ENCODE results near the gene AACS.
A peak's percentile ranks its signal among the peaks of the same experiment; 100 is the strongest.
"Not testable (repeated sequence)": the region's sequence is repeated elsewhere in the genome, so short reads cannot be mapped to it uniquely, and the experiment has no call there.

The AACS gene

GRCh38 chr12:125065021-125065918 lies at the start of gene AACS:
Gene AACS, plus strand, starts transcription at chr12:125065435. Its CDS starts 150 bp downstream, at chr12:125065585.
- no peak within 1 kb of the TSS for H3K27ac ChIP-seq (ENCODE audit: low read depth, low read length)
- H3K4me1 ChIP-seq (ENCODE audit: control insufficient read depth, insufficient read depth, low read length), result peaks cover 7% of the 10 kb centered on the region
- peak within 1 kb of the TSS; percentile 64 for H3K4me3 ChIP-seq (ENCODE audit: low read length)
- H3K36me3 ChIP-seq (ENCODE audit: control insufficient read depth, insufficient read depth, low read length), result no peaks in the 10 kb centered on the region
- H3K9ac ChIP-seq (ENCODE audit: low read length), result peak within 1 kb of the TSS; percentile 64
- H3K27me3 ChIP-seq (ENCODE audit: control insufficient read depth, insufficient read depth, low read length), result no peaks in the 10 kb centered on the region

- Histone ChIP-seq H3K27me3 (ENCODE audit: control insufficient read depth, insufficient read depth, low read length) (no peaks in the 10 kb centered on the region), H3K4me3 (ENCODE audit: low read length) (no peak overlapping the region), H3K9ac (ENCODE audit: low read length) (no peak overlapping the region), H3K4me1 (ENCODE audit: control insufficient read depth, insufficient read depth, low read length) (no peaks in the 10 kb centered on the region), H3K27ac (ENCODE audit: low read depth, low read length) (no peak overlapping the region), H3K36me3 (ENCODE audit: control insufficient read depth, insufficient read depth, low read length) (peaks cover 7% of the 10 kb centered on the region)
These were observed 49.4 kb upstream of the AACS start for GRCh38 chr12:125015680-125016310.

GRCh38 chr12:125017801-125018200 lies 47.4 kb upstream of the AACS start:
- Histone ChIP-seq H3K36me3 (ENCODE audit: control insufficient read depth, insufficient read depth, low read length) (peaks cover 7% of the 10 kb centered on the region), H3K4me3 (ENCODE audit: low read length) (no peak overlapping the region), H3K4me1 (ENCODE audit: control insufficient read depth, insufficient read depth, low read length) (no peaks in the 10 kb centered on the region), H3K9ac (ENCODE audit: low read length) (no peak overlapping the region), H3K27ac (ENCODE audit: low read depth, low read length) (no peak overlapping the region), H3K27me3 (ENCODE audit: control insufficient read depth, insufficient read depth, low read length) (no peaks in the 10 kb centered on the region)

GRCh38 chr12:125018356-125018755 lies 46.9 kb upstream of the AACS start:
- Histone ChIP-seq H3K27ac (ENCODE audit: low read depth, low read length) (no peak overlapping the region), H3K4me1 (ENCODE audit: control insufficient read depth, insufficient read depth, low read length) (no peaks in the 10 kb centered on the region)

GRCh38 chr12:125021096-125021495 lies 44.1 kb upstream of the AACS start:
- H3K27me3 ChIP-seq (ENCODE audit: control insufficient read depth, insufficient read depth, low read length), result no peaks in the 10 kb centered on the region
- no peaks in the 10 kb centered on the region for H3K36me3 ChIP-seq (ENCODE audit: control insufficient read depth, insufficient read depth, low read length)
- no peak overlapping the region for H3K9ac ChIP-seq (ENCODE audit: low read length)
- no peak overlapping the region for H3K27ac ChIP-seq (ENCODE audit: low read depth, low read length)
- H3K4me1 ChIP-seq (ENCODE audit: control insufficient read depth, insufficient read depth, low read length), result no peaks in the 10 kb centered on the region
- H3K4me3 ChIP-seq (ENCODE audit: low read length), result no peak overlapping the region

More at GRCh38 chr12:125018356-125018755, 46.9 kb upstream of the AACS start:
- Histone ChIP-seq H3K27me3 (ENCODE audit: control insufficient read depth, insufficient read depth, low read length) (no peaks in the 10 kb centered on the region), H3K9ac (ENCODE audit: low read length) (no peak overlapping the region), H3K36me3 (ENCODE audit: control insufficient read depth, insufficient read depth, low read length) (peaks cover 7% of the 10 kb centered on the region), H3K4me3 (ENCODE audit: low read length) (no peak overlapping the region)

GRCh38 chr12:125021771-125022170 lies 43.5 kb upstream of the AACS start:
- H3K27me3 ChIP-seq (ENCODE audit: control insufficient read depth, insufficient read depth, low read length), result no peaks in the 10 kb centered on the region
- no peak overlapping the region for H3K4me3 ChIP-seq (ENCODE audit: low read length)
- H3K9ac ChIP-seq (ENCODE audit: low read length), result no peak overlapping the region
- H3K36me3 ChIP-seq (ENCODE audit: control insufficient read depth, insufficient read depth, low read length), result no peaks in the 10 kb centered on the region
- H3K4me1 ChIP-seq (ENCODE audit: control insufficient read depth, insufficient read depth, low read length), result no peaks in the 10 kb centered on the region
- H3K27ac ChIP-seq (ENCODE audit: low read depth, low read length), result no peak overlapping the region

- H3K36me3 ChIP-seq (ENCODE audit: control insufficient read depth, insufficient read depth, low read length), result no peaks in the 10 kb centered on the region
- H3K4me1 ChIP-seq (ENCODE audit: control insufficient read depth, insufficient read depth, low read length), result no peaks in the 10 kb centered on the region
- H3K27ac ChIP-seq (ENCODE audit: low read depth, low read length), result no peak overlapping the region
- no peak overlapping the region for H3K4me3 ChIP-seq (ENCODE audit: low read length)
- no peaks in the 10 kb centered on the region for H3K27me3 ChIP-seq (ENCODE audit: control insufficient read depth, insufficient read depth, low read length)
- H3K9ac ChIP-seq (ENCODE audit: low read length), result no peak overlapping the region
These were observed 42.2 kb upstream of the AACS start for GRCh38 chr12:125023065-125023464.

GRCh38 chr12:125024949-125025563 lies 40.2 kb upstream of the AACS start:
- H3K4me3 ChIP-seq (ENCODE audit: low read length), result no peak overlapping the region
- H3K27ac ChIP-seq (ENCODE audit: low read depth, low read length), result no peak overlapping the region
- no peaks in the 10 kb centered on the region for H3K27me3 ChIP-seq (ENCODE audit: control insufficient read depth, insufficient read depth, low read length)
- H3K36me3 ChIP-seq (ENCODE audit: control insufficient read depth, insufficient read depth, low read length), result no peaks in the 10 kb centered on the region
- H3K9ac ChIP-seq (ENCODE audit: low read length), result no peak overlapping the region
- no peaks in the 10 kb centered on the region for H3K4me1 ChIP-seq (ENCODE audit: control insufficient read depth, insufficient read depth, low read length)

GRCh38 chr12:125025606-125026235 lies 39.5 kb upstream of the AACS start:
- no peak overlapping the region for H3K9ac ChIP-seq (ENCODE audit: low read length)

GRCh38 chr12:125028106-125028505 lies 37.1 kb upstream of the AACS start:
- H3K36me3 ChIP-seq (ENCODE audit: control insufficient read depth, insufficient read depth, low read length), result no peaks in the 10 kb centered on the region
- no peak overlapping the region for H3K9ac ChIP-seq (ENCODE audit: low read length)

More at GRCh38 chr12:125025606-125026235, 39.5 kb upstream of the AACS start:
- Histone ChIP-seq H3K4me3 (ENCODE audit: low read length) (no peak overlapping the region), H3K27ac (ENCODE audit: low read depth, low read length) (no peak overlapping the region), H3K36me3 (ENCODE audit: control insufficient read depth, insufficient read depth, low read length) (no peaks in the 10 kb centered on the region), H3K27me3 (ENCODE audit: control insufficient read depth, insufficient read depth, low read length) (no peaks in the 10 kb centered on the region), H3K4me1 (ENCODE audit: control insufficient read depth, insufficient read depth, low read length) (no peaks in the 10 kb centered on the region)

GRCh38 chr12:125029761-125030358 lies 35.4 kb upstream of the AACS start:
- Histone ChIP-seq H3K4me3 (ENCODE audit: low read length) (no peak overlapping the region), H3K9ac (ENCODE audit: low read length) (no peak overlapping the region), H3K36me3 (ENCODE audit: control insufficient read depth, insufficient read depth, low read length) (no peaks in the 10 kb centered on the region), H3K27ac (ENCODE audit: low read depth, low read length) (no peak overlapping the region), H3K4me1 (ENCODE audit: control insufficient read depth, insufficient read depth, low read length) (no peaks in the 10 kb centered on the region), H3K27me3 (ENCODE audit: control insufficient read depth, insufficient read depth, low read length) (no peaks in the 10 kb centered on the region)

More at GRCh38 chr12:125028106-125028505, 37.1 kb upstream of the AACS start:
- Histone ChIP-seq H3K27ac (ENCODE audit: low read depth, low read length) (no peak overlapping the region), H3K4me1 (ENCODE audit: control insufficient read depth, insufficient read depth, low read length) (no peaks in the 10 kb centered on the region), H3K27me3 (ENCODE audit: control insufficient read depth, insufficient read depth, low read length) (no peaks in the 10 kb centered on the region), H3K4me3 (ENCODE audit: low read length) (no peak overlapping the region)

- not testable (repeated sequence) for H3K27ac ChIP-seq (ENCODE audit: low read depth, low read length); H3K4me1 ChIP-seq (ENCODE audit: control insufficient read depth, insufficient read depth, low read length); H3K36me3 ChIP-seq (ENCODE audit: control insufficient read depth, insufficient read depth, low read length); H3K9ac ChIP-seq (ENCODE audit: low read length); H3K4me3 ChIP-seq (ENCODE audit: low read length); H3K27me3 ChIP-seq (ENCODE audit: control insufficient read depth, insufficient read depth, low read length)
These were observed 33.8 kb upstream of the AACS start for GRCh38 chr12:125031471-125031870.

Data from rectal smooth muscle tissue (tissue), 1 donor.